Gastroesophageal sphincter (tissue), 3 donors: ENCODE data around the gene PFKM.

Source experiments
- CTCF ChIP-seq, 4 experiments: fragments of 200-600 bp in 2 of 4; fragments of 450-650 bp in 2 of 4; sonication (generic) in 1 of 4; IDR thresholded peaks; one replicate each; pipeline ENCODE4 v1.5.1; 2017 to 2019; ENCODE audit warnings: antibody characterized with exemption in 4 of 4, mild to moderate bottlenecking in 2 of 4, moderate library complexity in 2 of 4
- POLR2A ChIP-seq, 2 donors: fragments of 450-650 bp; IDR thresholded peaks; one replicate each; pipeline ENCODE4 v1.6.1; 2017; ENCODE audit warnings: antibody characterized with exemption in 2 of 2, mild to moderate bottlenecking in 2 of 2, moderate library complexity in 1 of 2
- POLR2AphosphoS5 ChIP-seq: sonication (generic); formaldehyde crosslinking; IDR thresholded peaks from one replicate; pipeline ENCODE4 v1.6.1; 2017; ENCODE audit warnings: antibody characterized with exemption

- TF ChIP-seq CTCF (IDR thresholded peaks at IDR 0.05) (no peak), POLR2AphosphoS5 (no peak), POLR2A (IDR thresholded peaks at IDR 0.05) (no peak)
Measured at GRCh38 chr12:48132826-48133225, 13.7 kb downstream of the PFKM start.
